ENCODE data around the gene MTX2. TPM values are rescaled to one million over a fixed set of nuclear protein-coding genes. Genes with fewer than 3 reads are reported as not detected.

Gene MTX2
- total RNA-seq, 1 donor: 18.3 TPM

- TF ChIP-seq CTCF (IDR thresholded peaks at IDR 0.05; ENCODE audit: insufficient read depth, low read length): no peak
- DNase-seq (ENCODE audit: low read depth): no peak
Measured at GRCh38 chr2:176240301-176240700, 28.9 kb upstream of the MTX2 start.

GRCh38 chr2:176242276-176242675 is 27.0 kb upstream of the MTX2 start:
- H3K4me3 ChIP-seq (ENCODE audit: low read depth, low read length): no peak overlapping the region
- no peak for DNase-seq (ENCODE audit: low read depth)
- TF ChIP-seq CTCF (IDR thresholded peaks at IDR 0.05; ENCODE audit: insufficient read depth, low read length): no peak

More at GRCh38 chr2:176240301-176240700, 28.9 kb upstream of the MTX2 start:
- no peak overlapping the region for H3K4me3 ChIP-seq (ENCODE audit: low read depth, low read length)

GRCh38 chr2:176246331-176246730 is 22.9 kb upstream of the MTX2 start:
- no peak for DNase-seq (ENCODE audit: low read depth)
- no peak for TF ChIP-seq CTCF (IDR thresholded peaks at IDR 0.05; ENCODE audit: insufficient read depth, low read length)
- no peak overlapping the region for H3K4me3 ChIP-seq (ENCODE audit: low read depth, low read length)

- H3K4me3 ChIP-seq (ENCODE audit: low read depth, low read length): no peak overlapping the region
- TF ChIP-seq CTCF (IDR thresholded peaks at IDR 0.05; ENCODE audit: insufficient read depth, low read length): no peak
- no peak for DNase-seq (ENCODE audit: low read depth)
Measured at GRCh38 chr2:176247859-176248258, 21.4 kb upstream of the MTX2 start.

- TF ChIP-seq CTCF (IDR thresholded peaks at IDR 0.05; ENCODE audit: insufficient read depth, low read length): no peak
- no peak for DNase-seq (ENCODE audit: low read depth)
Measured at GRCh38 chr2:176251928-176252327, 17.3 kb upstream of the MTX2 start.

GRCh38 chr2:176260689-176261088 is 8.6 kb upstream of the MTX2 start:
- no peak overlapping the region for H3K4me3 ChIP-seq (ENCODE audit: low read depth, low read length)
- no peak for DNase-seq (ENCODE audit: low read depth)
- TF ChIP-seq CTCF (IDR thresholded peaks at IDR 0.05; ENCODE audit: insufficient read depth, low read length): no peak

More at GRCh38 chr2:176251928-176252327, 17.3 kb upstream of the MTX2 start:
- H3K4me3 ChIP-seq (ENCODE audit: low read depth, low read length): no peak overlapping the region

- no peak for DNase-seq (ENCODE audit: low read depth)
- no peak overlapping the region for H3K4me3 ChIP-seq (ENCODE audit: low read depth, low read length)
- no peak for TF ChIP-seq CTCF (IDR thresholded peaks at IDR 0.05; ENCODE audit: insufficient read depth, low read length)
Measured at GRCh38 chr2:176261136-176261535, 8.1 kb upstream of the MTX2 start.

Data from fibroblast of the aortic adventitia (primary cell).